NB4 (cell line): ENCODE results near the gene TEAD1.

Source experiments
- DNase-seq: peaks from one replicate; pipeline ENCODE4 v3.0.0; 2010; ENCODE audit warnings: low read depth
- H3K4me3 ChIP-seq: one replicate; pipeline ENCODE4 v1.5.1; 2011; ENCODE audit warnings: mild to moderate bottlenecking, low read depth, low read length, moderate library complexity
- MYC ChIP-seq: IDR thresholded peaks from 2 replicates; pipeline ENCODE4 v1.6.1; 2011; ENCODE audit warnings: low read depth, low read length
- POLR2A ChIP-seq: IDR thresholded peaks from 2 replicates; pipeline ENCODE4 v1.6.1; 2011; ENCODE audit warnings: mild to moderate bottlenecking; ENCODE audit not compliant: insufficient read length; ENCODE audit errors: extremely low read depth
- TF ChIP-seq, protein P1 (sequence below): IDR thresholded peaks from 2 replicates; pipeline ENCODE4 v1.6.1; 2011; ENCODE audit warnings: low read depth, low read length
- TF ChIP-seq, protein P2 (sequence below): IDR thresholded peaks from one replicate; pipeline ENCODE4 v1.5.1; 2012; ENCODE audit warnings: low read depth, low read length

The TEAD1 gene

DNA sequence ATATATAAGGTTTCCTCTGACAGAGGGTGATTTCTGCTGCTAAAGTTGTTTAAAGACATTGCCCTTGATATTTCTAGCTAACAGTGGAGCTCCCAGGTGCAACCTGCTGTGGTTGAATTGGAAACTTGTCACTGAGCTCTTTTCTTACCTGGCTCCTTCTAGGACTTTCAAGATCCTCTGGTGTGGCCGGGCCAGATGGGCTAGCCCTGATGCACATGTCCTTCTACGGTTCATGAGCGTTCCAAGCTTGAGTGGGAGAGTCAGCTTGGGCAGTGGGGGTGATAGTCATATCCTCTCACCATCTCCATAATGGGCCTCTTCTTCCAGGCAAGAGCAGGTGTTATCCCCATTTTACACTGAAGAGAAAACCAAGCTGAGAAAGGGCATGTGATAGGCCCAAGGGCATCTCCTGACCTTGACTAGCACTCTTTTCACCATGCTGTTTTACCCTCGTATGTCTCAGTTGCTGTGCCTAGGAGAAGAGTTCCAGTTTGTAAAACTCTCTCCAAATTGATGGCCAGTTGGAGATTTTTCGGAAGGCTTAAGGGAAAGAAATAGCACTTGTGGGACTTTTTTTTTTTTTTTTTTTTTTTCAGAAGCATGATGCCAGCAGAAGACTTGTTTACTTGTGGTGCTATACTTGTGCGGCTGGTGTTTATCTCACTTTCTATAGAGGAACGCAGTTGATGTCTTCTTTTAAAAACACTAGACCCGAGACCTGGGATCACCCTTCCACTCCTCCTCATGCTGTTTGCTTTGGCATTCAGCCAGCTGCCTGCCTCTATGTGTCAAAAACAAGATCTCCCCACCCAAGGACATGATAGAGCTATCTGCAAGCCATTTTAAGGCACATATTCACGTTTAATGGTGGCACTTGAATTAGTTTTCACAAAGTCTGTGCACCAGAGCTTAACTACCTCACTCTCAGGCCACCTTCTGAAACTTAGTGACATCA, 32.6 kb downstream of the TEAD1 start:
- H3K4me3 ChIP-seq: no peak overlapping the region
- DNase-seq: no peak
- TF ChIP-seq, protein P1, sequence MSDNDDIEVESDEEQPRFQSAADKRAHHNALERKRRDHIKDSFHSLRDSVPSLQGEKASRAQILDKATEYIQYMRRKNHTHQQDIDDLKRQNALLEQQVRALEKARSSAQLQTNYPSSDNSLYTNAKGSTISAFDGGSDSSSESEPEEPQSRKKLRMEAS: no peak
- TF ChIP-seq POLR2A (no peak), MYC (no peak)
- TF ChIP-seq, protein P2, sequence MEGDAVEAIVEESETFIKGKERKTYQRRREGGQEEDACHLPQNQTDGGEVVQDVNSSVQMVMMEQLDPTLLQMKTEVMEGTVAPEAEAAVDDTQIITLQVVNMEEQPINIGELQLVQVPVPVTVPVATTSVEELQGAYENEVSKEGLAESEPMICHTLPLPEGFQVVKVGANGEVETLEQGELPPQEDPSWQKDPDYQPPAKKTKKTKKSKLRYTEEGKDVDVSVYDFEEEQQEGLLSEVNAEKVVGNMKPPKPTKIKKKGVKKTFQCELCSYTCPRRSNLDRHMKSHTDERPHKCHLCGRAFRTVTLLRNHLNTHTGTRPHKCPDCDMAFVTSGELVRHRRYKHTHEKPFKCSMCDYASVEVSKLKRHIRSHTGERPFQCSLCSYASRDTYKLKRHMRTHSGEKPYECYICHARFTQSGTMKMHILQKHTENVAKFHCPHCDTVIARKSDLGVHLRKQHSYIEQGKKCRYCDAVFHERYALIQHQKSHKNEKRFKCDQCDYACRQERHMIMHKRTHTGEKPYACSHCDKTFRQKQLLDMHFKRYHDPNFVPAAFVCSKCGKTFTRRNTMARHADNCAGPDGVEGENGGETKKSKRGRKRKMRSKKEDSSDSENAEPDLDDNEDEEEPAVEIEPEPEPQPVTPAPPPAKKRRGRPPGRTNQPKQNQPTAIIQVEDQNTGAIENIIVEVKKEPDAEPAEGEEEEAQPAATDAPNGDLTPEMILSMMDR: no peak

DNA sequence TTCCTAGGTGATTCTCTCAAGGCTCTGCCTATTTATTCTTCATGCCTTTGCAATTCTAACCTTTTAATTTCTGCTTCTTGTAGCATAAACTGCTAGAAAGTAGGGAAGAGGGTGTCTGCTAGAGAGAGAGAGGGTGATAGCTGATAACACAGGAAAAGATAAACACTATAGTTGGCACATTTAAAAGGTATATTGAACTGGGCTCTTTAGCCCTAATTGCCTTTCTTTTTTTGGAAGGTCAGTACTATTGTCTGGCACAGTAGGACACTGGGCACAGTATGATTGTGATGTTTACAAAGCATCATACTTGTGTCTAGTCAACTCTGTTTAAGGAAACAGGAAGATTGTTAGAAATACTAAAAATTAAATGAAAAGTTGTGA, 33.3 kb downstream of the TEAD1 start:
- no peak for TF ChIP-seq MYC
- TF ChIP-seq POLR2A: no peak
- TF ChIP-seq, protein P1: no peak
- TF ChIP-seq, protein P2: no peak
- DNase-seq: no peak
- H3K4me3 ChIP-seq: no peak overlapping the region

DNA sequence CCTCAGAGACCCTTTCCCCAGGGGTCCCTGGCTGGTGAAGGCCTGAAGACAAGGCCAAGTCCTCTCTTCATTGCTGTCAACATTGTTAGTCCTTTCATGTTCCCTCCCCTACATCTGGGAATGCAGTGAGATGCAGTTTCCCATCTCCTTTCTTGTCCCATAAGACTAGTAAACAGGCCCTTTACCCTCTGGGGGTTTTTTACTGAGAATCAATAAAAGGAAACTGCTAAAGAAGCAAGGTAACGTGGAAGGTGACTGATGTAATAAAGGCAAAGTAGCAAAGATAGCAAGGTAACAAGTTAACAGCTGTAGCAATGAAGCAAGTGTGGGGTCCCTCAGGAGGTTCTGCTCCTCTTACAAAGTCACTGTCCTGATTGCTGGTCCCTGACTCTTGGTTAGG, 37.3 kb downstream of the TEAD1 start:
- no peak overlapping the region for H3K4me3 ChIP-seq
- DNase-seq: no peak
- TF ChIP-seq, protein P1: no peak
- TF ChIP-seq POLR2A: no peak
- TF ChIP-seq MYC: no peak
- TF ChIP-seq, protein P2: no peak

DNA sequence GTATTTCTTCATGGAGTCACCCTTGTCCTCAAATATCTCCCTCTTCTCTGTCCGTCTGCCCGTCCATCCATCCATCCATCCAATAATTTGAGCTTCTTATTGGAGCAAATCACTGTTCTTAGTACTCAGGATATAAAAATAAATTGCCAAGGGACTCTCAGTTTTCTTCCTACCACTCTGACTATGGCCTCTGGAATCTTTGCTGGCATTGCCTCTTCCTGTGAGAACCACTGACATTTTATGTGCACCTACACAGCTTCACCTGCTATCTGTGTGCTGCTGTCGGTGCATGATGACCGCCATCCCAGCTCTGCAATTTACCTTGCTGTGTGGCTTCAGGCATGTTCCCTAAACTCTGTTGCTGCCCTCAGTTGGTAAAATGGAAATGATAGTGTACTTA, 37.9 kb downstream of the TEAD1 start:
- DNase-seq: no peak
- H3K4me3 ChIP-seq: no peak overlapping the region
- TF ChIP-seq, protein P2: no peak
- TF ChIP-seq POLR2A (no peak), MYC (no peak)
- TF ChIP-seq, protein P1: no peak

DNA sequence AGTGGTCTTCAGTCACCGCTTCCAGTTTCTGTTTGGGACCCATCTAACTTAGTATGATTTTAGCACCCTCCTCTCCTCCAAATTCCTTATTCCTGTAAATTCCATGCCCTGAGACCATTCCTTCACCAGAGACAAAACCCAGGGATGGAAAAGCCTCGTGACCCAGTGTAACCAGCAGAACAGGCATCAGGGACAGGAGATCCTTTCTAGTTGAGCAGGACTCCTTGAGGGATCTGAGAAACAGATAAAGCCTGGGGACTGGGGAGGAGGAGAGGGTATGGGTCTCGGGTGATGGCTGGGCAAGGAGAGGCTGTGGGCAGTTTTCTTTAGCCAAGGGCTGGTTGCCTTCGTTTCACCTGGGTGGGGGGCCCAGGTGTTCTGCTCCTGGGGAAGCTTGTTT, 40.9 kb downstream of the TEAD1 start:
- H3K4me3 ChIP-seq: no peak overlapping the region
- DNase-seq: no peak
- TF ChIP-seq, protein P1: no peak

DNA sequence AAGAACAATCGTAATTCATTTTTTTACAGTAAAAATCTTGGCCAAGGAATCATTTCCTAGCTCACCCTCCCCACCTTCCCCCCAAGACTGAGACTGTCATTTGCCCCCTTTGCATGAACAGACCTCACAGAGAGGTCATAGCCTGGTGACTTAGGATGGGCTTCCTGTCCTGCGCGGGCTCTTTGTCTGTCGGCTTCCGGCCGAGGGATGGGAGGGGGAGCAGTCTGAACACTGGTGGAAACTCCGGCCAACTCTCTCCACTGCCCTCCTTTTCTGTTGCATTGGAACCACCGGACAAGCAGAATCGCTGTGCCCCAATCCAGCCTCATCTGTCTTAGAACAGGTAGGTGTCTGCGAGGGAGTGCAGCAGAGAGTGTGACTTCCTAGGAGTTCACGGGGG, 41.7 kb downstream of the TEAD1 start:
- no peak overlapping the region for H3K4me3 ChIP-seq
- TF ChIP-seq POLR2A (no peak), MYC (no peak)
- TF ChIP-seq, protein P1: no peak
- TF ChIP-seq, protein P2: no peak
- DNase-seq: no peak
